Activated CD4-positive, alpha-beta T cell treated with anti-CD3 and anti-CD28 coated beads, Interleukin-2, amount 10 ng/mL, durations not matched to agents 7 days and 5 days (primary cell): Measurements from ENCODE around the gene MCRIP1. TPM values are rescaled to one million over a fixed set of nuclear protein-coding genes. Genes with fewer than 3 reads are reported as not detected.

ENCODE experiments used
- CTCF ChIA-PET: fragments of 350-600 bp; sonication (Branson Sonifier 250); formaldehyde crosslinking; loops from one replicate; lab custom pipeline; 2021; ENCODE audit warnings: antibody characterized with exemption; lab: Charles Lee
- POLR2A ChIA-PET: fragments of 350-600 bp; sonication (Branson Sonifier 250); formaldehyde crosslinking; loops from one replicate; lab custom pipeline; 2021; ENCODE audit warnings: antibody characterized with exemption; lab: Charles Lee
- DNase-seq: peaks from one replicate; pipeline ENCODE4 v3.0.0-alpha.2; 2020
- H3K27ac Mint-ChIP-seq: one replicate; pipeline ENCODE4 v1.8.0; 2021; ENCODE audit warnings: mild to moderate bottlenecking, moderate library complexity, mixed read lengths
- H3K27me3 Mint-ChIP-seq: one replicate; pipeline ENCODE4 v1.8.0; 2021; ENCODE audit warnings: mixed read lengths
- H3K36me3 Mint-ChIP-seq: one replicate; pipeline ENCODE4 v1.8.0; 2021; ENCODE audit warnings: low read depth, mixed read lengths
- H3K4me1 Mint-ChIP-seq: one replicate; pipeline ENCODE4 v1.8.0; 2021; ENCODE audit warnings: mixed read lengths
- H3K4me3 Mint-ChIP-seq: one replicate; pipeline ENCODE4 v1.8.0; 2021; ENCODE audit warnings: mild to moderate bottlenecking, moderate library complexity, mixed read lengths
- H3K9me3 Mint-ChIP-seq: one replicate; pipeline ENCODE4 v1.8.0; 2021; ENCODE audit warnings: mixed read lengths
- total RNA-seq, 2 experiments: library from RNA; stranded (reverse); gene quantifications; one replicate each; pipeline ENCODE4 v1.2.3, GENCODE V29; 2021

Gene MCRIP1
- total RNA-seq, 2 experiments from 2014 or later = 45.7 to 47.8 TPM

- CTCF ChIA-PET = interaction anchor here (0.6 to 1.4 kb wide), 2 partner anchors 152 to 1404 kb away, joined by 3 to 4 read pairs; no protein-coding TSS in a partner anchor
- no peak overlapping the region for H3K27ac Mint-ChIP-seq
- H3K27me3 Mint-ChIP-seq = peaks cover 27% of the 10 kb centered on the region
- H3K4me3 Mint-ChIP-seq = no peak overlapping the region
- POLR2A ChIA-PET = no interaction called here
- no peaks in the 10 kb centered on the region for H3K9me3 Mint-ChIP-seq
- DNase-seq = no peak
- H3K36me3 Mint-ChIP-seq = no peaks in the 10 kb centered on the region
- H3K4me1 Mint-ChIP-seq = no peaks in the 10 kb centered on the region
Observed at GRCh38 chr17:81807839-81808238, 25.3 kb downstream of the MCRIP1 start.

- DNase-seq = no peak
- H3K4me3 Mint-ChIP-seq = no peak overlapping the region
- H3K36me3 Mint-ChIP-seq = no peaks in the 10 kb centered on the region
- peaks cover 32% of the 10 kb centered on the region for H3K27me3 Mint-ChIP-seq
- no peak overlapping the region for H3K27ac Mint-ChIP-seq
- ChIA-PET CTCF (interaction anchor here (0.5 to 0.7 kb wide), 3 partner anchors 15 to 1404 kb away, joined by 3 to 4 read pairs (median 4); no protein-coding TSS in a partner anchor), POLR2A (no interaction called here)
- no peaks in the 10 kb centered on the region for H3K4me1 Mint-ChIP-seq
- H3K9me3 Mint-ChIP-seq = no peaks in the 10 kb centered on the region
Observed at GRCh38 chr17:81807210-81807719, 25.8 kb downstream of the MCRIP1 start.

GRCh38 chr17:81806461-81807209 is 26.5 kb downstream of the MCRIP1 start:
- peaks cover 39% of the 10 kb centered on the region for H3K27me3 Mint-ChIP-seq
- H3K4me3 Mint-ChIP-seq = no peak overlapping the region
- ChIA-PET POLR2A (no interaction called here), CTCF (interaction anchor here (0.5 to 1.9 kb wide), 4 partner anchors 15 to 167 kb away, joined by 3 to 7 read pairs (median 4); no protein-coding TSS in a partner anchor)
- H3K4me1 Mint-ChIP-seq = no peaks in the 10 kb centered on the region
- no peak overlapping the region for H3K27ac Mint-ChIP-seq
- H3K9me3 Mint-ChIP-seq = no peaks in the 10 kb centered on the region
- DNase-seq = no peak
- H3K36me3 Mint-ChIP-seq = no peaks in the 10 kb centered on the region

- Mint-ChIP-seq H3K9me3 (no peaks in the 10 kb centered on the region), H3K27ac (no peak overlapping the region), H3K27me3 (peaks cover 46% of the 10 kb centered on the region), H3K36me3 (no peaks in the 10 kb centered on the region), H3K4me1 (no peaks in the 10 kb centered on the region), H3K4me3 (no peak overlapping the region)
- DNase-seq = no peak
- CTCF ChIA-PET = interaction anchor here (0.6 to 1.9 kb wide), 2 partner anchors 154 to 166 kb away, joined by 4 to 7 read pairs; no protein-coding TSS in a partner anchor
- POLR2A ChIA-PET = no interaction called here
Observed at GRCh38 chr17:81805707-81806460, 27.2 kb downstream of the MCRIP1 start.

GRCh38 chr17:81804559-81805399 is 28.3 kb downstream of the MCRIP1 start:
- DNase-seq = no peak
- Mint-ChIP-seq H3K27me3 (peaks cover 55% of the 10 kb centered on the region), H3K4me3 (no peak overlapping the region), H3K36me3 (no peaks in the 10 kb centered on the region), H3K9me3 (no peaks in the 10 kb centered on the region), H3K27ac (no peak overlapping the region), H3K4me1 (no peaks in the 10 kb centered on the region)
- CTCF ChIA-PET = interaction anchor here (1.9 kb wide), 1 partner anchor 155 kb away, joined by 7 read pairs; no protein-coding TSS in a partner anchor
- POLR2A ChIA-PET = no interaction called here

- Mint-ChIP-seq H3K27me3 (peaks cover 49% of the 10 kb centered on the region), H3K4me1 (no peaks in the 10 kb centered on the region), H3K9me3 (no peaks in the 10 kb centered on the region), H3K27ac (no peak within 1 kb of the TSS), H3K36me3 (no peaks in the 10 kb centered on the region), H3K4me3 (no peak within 1 kb of the TSS)
- DNase-seq = no peak
- ChIA-PET CTCF (no interaction called here), POLR2A (no interaction called here)
Observed at GRCh38 chr17:81803728-81804558, 29.1 kb downstream of the MCRIP1 start, which contains the start of gene GCGR. Gene GCGR, plus strand, starts transcription at chr17:81804150. Its CDS starts 4,869 bp downstream, at chr17:81809019.

GRCh38 chr17:81802856-81803643 is 30.0 kb downstream of the MCRIP1 start:
- peaks cover 49% of the 10 kb centered on the region for H3K27me3 Mint-ChIP-seq
- no peaks in the 10 kb centered on the region for H3K36me3 Mint-ChIP-seq
- DNase-seq = no peak
- H3K9me3 Mint-ChIP-seq = no peaks in the 10 kb centered on the region
- no peak overlapping the region for H3K27ac Mint-ChIP-seq
- ChIA-PET CTCF (no interaction called here), POLR2A (no interaction called here)
- no peaks in the 10 kb centered on the region for H3K4me1 Mint-ChIP-seq
- no peak overlapping the region for H3K4me3 Mint-ChIP-seq

GRCh38 chr17:81802048-81802758 is 30.9 kb downstream of the MCRIP1 start:
- Mint-ChIP-seq H3K36me3 (no peaks in the 10 kb centered on the region), H3K4me1 (no peaks in the 10 kb centered on the region), H3K27ac (no peak overlapping the region), H3K27me3 (peaks cover 44% of the 10 kb centered on the region), H3K4me3 (no peak overlapping the region), H3K9me3 (no peaks in the 10 kb centered on the region)
- POLR2A ChIA-PET = no interaction called here
- CTCF ChIA-PET = no interaction called here
- DNase-seq = no peak

GRCh38 chr17:81801327-81801726 is 31.8 kb downstream of the MCRIP1 start:
- H3K36me3 Mint-ChIP-seq = no peaks in the 10 kb centered on the region
- no peak overlapping the region for H3K27ac Mint-ChIP-seq
- DNase-seq = no peak
- POLR2A ChIA-PET = no interaction called here
- H3K9me3 Mint-ChIP-seq = no peaks in the 10 kb centered on the region
- no peak overlapping the region for H3K4me3 Mint-ChIP-seq
- no peaks in the 10 kb centered on the region for H3K4me1 Mint-ChIP-seq
- H3K27me3 Mint-ChIP-seq = peaks cover 41% of the 10 kb centered on the region
- CTCF ChIA-PET = no interaction called here

- no peak overlapping the region for H3K4me3 Mint-ChIP-seq
- POLR2A ChIA-PET = no interaction called here
- no peak for DNase-seq
- H3K4me1 Mint-ChIP-seq = no peaks in the 10 kb centered on the region
- H3K27me3 Mint-ChIP-seq = no peaks in the 10 kb centered on the region
- no peaks in the 10 kb centered on the region for H3K9me3 Mint-ChIP-seq
- no peaks in the 10 kb centered on the region for H3K36me3 Mint-ChIP-seq
- H3K27ac Mint-ChIP-seq = no peak overlapping the region
- CTCF ChIA-PET = no interaction called here
Observed at GRCh38 chr17:81794509-81794908, 38.6 kb downstream of the MCRIP1 start.

- H3K9me3 Mint-ChIP-seq = no peaks in the 10 kb centered on the region
- no peak for DNase-seq
- CTCF ChIA-PET = no interaction called here
- H3K36me3 Mint-ChIP-seq = no peaks in the 10 kb centered on the region
- H3K27me3 Mint-ChIP-seq = no peaks in the 10 kb centered on the region
- no peaks in the 10 kb centered on the region for H3K4me1 Mint-ChIP-seq
- no peak overlapping the region for H3K4me3 Mint-ChIP-seq
- POLR2A ChIA-PET = no interaction called here
- no peak overlapping the region for H3K27ac Mint-ChIP-seq
Observed at GRCh38 chr17:81794074-81794476, 39.0 kb downstream of the MCRIP1 start.
